ENCODE results near the gene SMARCA4. TPM values are rescaled to one million over a fixed set of nuclear protein-coding genes. Genes with fewer than 3 reads are reported as not detected.

SMARCA4 gene
- total and polyA plus RNA-seq, 7 experiments from 2014 or later, result 11.8 to 126 (median 102) TPM

GRCh38 chr19:11012507-11012906 lies 51.7 kb downstream of the SMARCA4 start:
- H3K27me3 Mint-ChIP-seq, result no peaks in the 10 kb centered on the region
- intact Hi-C loops (cut with micrococcal nuclease), result no loop called here
- H3K27ac ChIP-seq (ENCODE audit: low read depth, low read length), result no peak overlapping the region
- no peak overlapping the region for H3K4me3 ChIP-seq (ENCODE audit: low read length)
- POLR2A ChIA-PET, result interaction anchor here (0.6 to 0.7 kb wide), 2 partner anchors 78 to 153 kb away, joined by 4 to 5 read pairs; no protein-coding TSS in a partner anchor
- H3K4me3 Mint-ChIP-seq, result no peak overlapping the region
- no peaks in the 10 kb centered on the region for H3K9me3 ChIP-seq (ENCODE audit: control insufficient read depth in 2 of 3, low read length in 3 of 3)
- H3K9me3 Mint-ChIP-seq, result no peaks in the 10 kb centered on the region
- H3K27me3 ChIP-seq (ENCODE audit: control insufficient read depth in 2 of 2, insufficient read depth in 2 of 2, low read length in 2 of 2), result no peaks in the 10 kb centered on the region
- no peak for DNase-seq
- H3K27ac Mint-ChIP-seq, result peak overlapping the region in 2 of 9 donors; percentile 51 to 77
- no peaks in the 10 kb centered on the region for H3K4me1 ChIP-seq (ENCODE audit: control insufficient read depth in 2 of 2, insufficient read depth in 2 of 2, low read length in 2 of 2)
- peaks cover 0 to 1% (median 0%) of the 10 kb centered on the region in 7 donors for H3K4me1 Mint-ChIP-seq
- peaks cover 16 to 64% (median 29%) of the 10 kb centered on the region in 5 donors for H3K36me3 Mint-ChIP-seq
- no peak for ATAC-seq
- CTCF ChIA-PET, result interaction anchor here (0.5 to 0.7 kb wide), 2 partner anchors 68 to 118 kb away, joined by 4 read pairs; no protein-coding TSS in a partner anchor
- H3K36me3 ChIP-seq (ENCODE audit: control insufficient read depth in 2 of 3, insufficient read depth in 3 of 3, low read length in 3 of 3), result peaks cover 5 to 87% (median 31%) of the 10 kb centered on the region in 3 experiments

- CTCF ChIA-PET, result no interaction called here
- Histone ChIP-seq H3K36me3 (ENCODE audit: control insufficient read depth in 2 of 3, insufficient read depth in 3 of 3, low read length in 3 of 3) (peaks cover 0 to 88% (median 31%) of the 10 kb centered on the region in 3 experiments), H3K27ac (ENCODE audit: low read depth, low read length) (no peak overlapping the region), H3K4me3 (ENCODE audit: low read length) (no peak overlapping the region), H3K27me3 (ENCODE audit: control insufficient read depth in 2 of 2, insufficient read depth in 2 of 2, low read length in 2 of 2) (no peaks in the 10 kb centered on the region), H3K4me1 (ENCODE audit: control insufficient read depth in 2 of 2, insufficient read depth in 2 of 2, low read length in 2 of 2) (no peaks in the 10 kb centered on the region), H3K9me3 (ENCODE audit: control insufficient read depth in 2 of 3, low read length in 3 of 3) (no peaks in the 10 kb centered on the region)
- H3K9me3 Mint-ChIP-seq, result no peaks in the 10 kb centered on the region
- no peak overlapping the region for H3K4me3 Mint-ChIP-seq
- H3K36me3 Mint-ChIP-seq, result peaks cover 10 to 58% (median 24%) of the 10 kb centered on the region in 5 donors
- ATAC-seq, result no peak
- H3K27me3 Mint-ChIP-seq, result no peaks in the 10 kb centered on the region
- POLR2A ChIA-PET, result no interaction called here
- DNase-seq, result no peak
- H3K27ac Mint-ChIP-seq, result peak overlapping the region in 1 of 9 donors; percentile 41
- H3K4me1 Mint-ChIP-seq, result peaks cover 0 to 1% (median 0%) of the 10 kb centered on the region in 7 donors
- intact Hi-C loops (cut with micrococcal nuclease), result no loop called here
These were observed 52.9 kb downstream of the SMARCA4 start for GRCh38 chr19:11013771-11014170.

- peaks cover 0 to 95% (median 31%) of the 10 kb centered on the region in 3 experiments for H3K36me3 ChIP-seq (ENCODE audit: control insufficient read depth in 2 of 3, insufficient read depth in 3 of 3, low read length in 3 of 3)
- no peak overlapping the region for H3K4me3 Mint-ChIP-seq
- no peak for ATAC-seq
- POLR2A ChIA-PET, result no interaction called here
- no peak for DNase-seq
- no peaks in the 10 kb centered on the region for H3K27me3 ChIP-seq (ENCODE audit: control insufficient read depth in 2 of 2, insufficient read depth in 2 of 2, low read length in 2 of 2)
- H3K36me3 Mint-ChIP-seq, result peaks cover 10 to 57% (median 24%) of the 10 kb centered on the region in 5 donors
- no peaks in the 10 kb centered on the region for H3K9me3 Mint-ChIP-seq
- no peak overlapping the region for H3K4me3 ChIP-seq (ENCODE audit: low read length)
- intact Hi-C loops (cut with micrococcal nuclease), result no loop called here
- no peak overlapping the region for H3K27ac Mint-ChIP-seq
- CTCF ChIA-PET, result no interaction called here
- H3K4me1 ChIP-seq (ENCODE audit: control insufficient read depth in 2 of 2, insufficient read depth in 2 of 2, low read length in 2 of 2), result no peaks in the 10 kb centered on the region
- no peak overlapping the region for H3K27ac ChIP-seq (ENCODE audit: low read depth, low read length)
- no peaks in the 10 kb centered on the region for H3K9me3 ChIP-seq (ENCODE audit: control insufficient read depth in 2 of 3, low read length in 3 of 3)
- peaks cover 0 to 1% (median 0%) of the 10 kb centered on the region in 7 donors for H3K4me1 Mint-ChIP-seq
- H3K27me3 Mint-ChIP-seq, result no peaks in the 10 kb centered on the region
These were observed 53.6 kb downstream of the SMARCA4 start for GRCh38 chr19:11014403-11014911.

- H3K4me1 Mint-ChIP-seq, result peaks cover 0 to 1% (median 0%) of the 10 kb centered on the region in 7 donors
- H3K36me3 Mint-ChIP-seq, result peaks cover 7 to 59% (median 23%) of the 10 kb centered on the region in 5 donors
- no peak overlapping the region for H3K27ac Mint-ChIP-seq
- no peaks in the 10 kb centered on the region for H3K27me3 Mint-ChIP-seq
- no peaks in the 10 kb centered on the region for H3K9me3 Mint-ChIP-seq
- ChIA-PET POLR2A (no interaction called here), CTCF (no interaction called here)
- no peak overlapping the region for H3K4me3 Mint-ChIP-seq
- intact Hi-C loops (cut with micrococcal nuclease), result no loop called here
- no peak overlapping the region for H3K4me3 ChIP-seq (ENCODE audit: low read length)
- no peaks in the 10 kb centered on the region for H3K9me3 ChIP-seq (ENCODE audit: control insufficient read depth in 2 of 3, low read length in 3 of 3)
- no peaks in the 10 kb centered on the region for H3K27me3 ChIP-seq (ENCODE audit: control insufficient read depth in 2 of 2, insufficient read depth in 2 of 2, low read length in 2 of 2)
- H3K27ac ChIP-seq (ENCODE audit: low read depth, low read length), result no peak overlapping the region
- H3K36me3 ChIP-seq (ENCODE audit: control insufficient read depth in 2 of 3, insufficient read depth in 3 of 3, low read length in 3 of 3), result peaks cover 0 to 99% (median 36%) of the 10 kb centered on the region in 3 experiments
- H3K4me1 ChIP-seq (ENCODE audit: control insufficient read depth in 2 of 2, insufficient read depth in 2 of 2, low read length in 2 of 2), result no peaks in the 10 kb centered on the region
- DNase-seq, result no peak
- ATAC-seq, result no peak
These were observed 55.8 kb downstream of the SMARCA4 start for GRCh38 chr19:11016631-11017030.

GRCh38 chr19:11017275-11018035 lies 56.6 kb downstream of the SMARCA4 start:
- Mint-ChIP-seq H3K9me3 (no peaks in the 10 kb centered on the region), H3K4me3 (no peak overlapping the region), H3K27me3 (no peaks in the 10 kb centered on the region), H3K36me3 (peaks cover 7 to 58% (median 18%) of the 10 kb centered on the region in 5 donors), H3K27ac (no peak overlapping the region), H3K4me1 (peaks cover 0 to 1% (median 0%) of the 10 kb centered on the region in 7 donors)
- intact Hi-C loops (cut with micrococcal nuclease), result no loop called here
- Histone ChIP-seq H3K27me3 (ENCODE audit: control insufficient read depth in 2 of 2, insufficient read depth in 2 of 2, low read length in 2 of 2) (no peaks in the 10 kb centered on the region), H3K27ac (ENCODE audit: low read depth, low read length) (no peak overlapping the region), H3K36me3 (ENCODE audit: control insufficient read depth in 2 of 3, insufficient read depth in 3 of 3, low read length in 3 of 3) (peaks cover 0 to 99% (median 37%) of the 10 kb centered on the region in 3 experiments), H3K4me1 (ENCODE audit: control insufficient read depth in 2 of 2, insufficient read depth in 2 of 2, low read length in 2 of 2) (no peaks in the 10 kb centered on the region), H3K4me3 (ENCODE audit: low read length) (no peak overlapping the region), H3K9me3 (ENCODE audit: control insufficient read depth in 2 of 3, low read length in 3 of 3) (no peaks in the 10 kb centered on the region)
- POLR2A ChIA-PET, result no interaction called here
- DNase-seq (no peak), ATAC-seq (no peak)
- CTCF ChIA-PET, result no interaction called here

GRCh38 chr19:11018179-11018578 lies 57.3 kb downstream of the SMARCA4 start:
- H3K9me3 Mint-ChIP-seq, result no peaks in the 10 kb centered on the region
- H3K4me3 Mint-ChIP-seq, result no peak overlapping the region
- CTCF ChIA-PET, result no interaction called here
- Histone ChIP-seq H3K9me3 (ENCODE audit: control insufficient read depth in 2 of 3, low read length in 3 of 3) (no peaks in the 10 kb centered on the region), H3K27me3 (ENCODE audit: control insufficient read depth in 2 of 2, insufficient read depth in 2 of 2, low read length in 2 of 2) (no peaks in the 10 kb centered on the region), H3K4me3 (ENCODE audit: low read length) (no peak overlapping the region), H3K27ac (ENCODE audit: low read depth, low read length) (no peak overlapping the region), H3K36me3 (ENCODE audit: control insufficient read depth in 2 of 3, insufficient read depth in 3 of 3, low read length in 3 of 3) (peaks cover 0 to 97% (median 34%) of the 10 kb centered on the region in 3 experiments), H3K4me1 (ENCODE audit: control insufficient read depth in 2 of 2, insufficient read depth in 2 of 2, low read length in 2 of 2) (no peaks in the 10 kb centered on the region)
- peaks cover 0 to 1% (median 0%) of the 10 kb centered on the region in 7 donors for H3K4me1 Mint-ChIP-seq
- peak overlapping the region in 2 of 9 donors; percentile 36 for H3K27ac Mint-ChIP-seq
- H3K36me3 Mint-ChIP-seq, result peaks cover 3 to 50% (median 12%) of the 10 kb centered on the region in 5 donors
- intact Hi-C loops (cut with micrococcal nuclease), result no loop called here
- ATAC-seq (no peak), DNase-seq (no peak)
- no peaks in the 10 kb centered on the region for H3K27me3 Mint-ChIP-seq
- POLR2A ChIA-PET, result no interaction called here

Measured in naive thymus-derived CD4-positive, alpha-beta T cell (primary cell).